Stimulated activated naive CD4-positive, alpha-beta T cell treated with Interleukin-2 at 50 U/mL for 16 hours (primary cell): ENCODE results near the gene RMND5A.
A peak's percentile ranks its signal among the peaks of the same experiment; 100 is the strongest.
"Not testable (repeated sequence)": the region's sequence is repeated elsewhere in the genome, so short reads cannot be mapped to it uniquely, and the experiment has no call there.

ENCODE experiments used
- DNase-seq: peaks from one replicate; lab custom pipeline; 2025; lab: John Stamatoyannopoulos, UW

RMND5A gene

GRCh38 chr2:86714579-86715173 lies 5.4 kb upstream of the RMND5A start:
- DNase-seq: not testable (repeated sequence)

GRCh38 chr2:86719263-86719636 lies 841 bp upstream of the RMND5A start:
- DNase-seq: not testable (repeated sequence)

- peak; percentile 51 for DNase-seq
Observed at GRCh38 chr2:86720540-86721320, 639 bp downstream of the RMND5A start.

- not testable (repeated sequence) for DNase-seq
Observed at GRCh38 chr2:86725706-86726105, 5.6 kb downstream of the RMND5A start.

GRCh38 chr2:86732040-86732525 lies 12.0 kb downstream of the RMND5A start:
- DNase-seq: not testable (repeated sequence)

GRCh38 chr2:86732837-86733236 lies 12.7 kb downstream of the RMND5A start:
- DNase-seq: not testable (repeated sequence)

- DNase-seq: not testable (repeated sequence)
Observed at GRCh38 chr2:86733528-86733927, 13.4 kb downstream of the RMND5A start.

GRCh38 chr2:86734896-86735295 lies 14.8 kb downstream of the RMND5A start:
- not testable (repeated sequence) for DNase-seq

- DNase-seq: not testable (repeated sequence)
Observed at GRCh38 chr2:86739485-86739884, 19.4 kb downstream of the RMND5A start.

GRCh38 chr2:86739889-86740288 lies 19.8 kb downstream of the RMND5A start:
- not testable (repeated sequence) for DNase-seq

GRCh38 chr2:86741889-86742498 lies 21.9 kb downstream of the RMND5A start:
- DNase-seq: not testable (repeated sequence)

GRCh38 chr2:86744152-86744551 lies 24.1 kb downstream of the RMND5A start:
- no peak for DNase-seq

GRCh38 chr2:86746939-86747338 lies 26.8 kb downstream of the RMND5A start:
- no peak for DNase-seq

- no peak for DNase-seq
Observed at GRCh38 chr2:86747711-86748639, 27.9 kb downstream of the RMND5A start.

- DNase-seq: no peak
Observed at GRCh38 chr2:86750240-86750839, 30.2 kb downstream of the RMND5A start.

GRCh38 chr2:86751778-86752177 lies 31.7 kb downstream of the RMND5A start:
- DNase-seq: no peak

- no peak for DNase-seq
Observed at GRCh38 chr2:86752934-86753333, 32.8 kb downstream of the RMND5A start.

- no peak for DNase-seq
Observed at GRCh38 chr2:86753606-86754005, 33.5 kb downstream of the RMND5A start.

GRCh38 chr2:86758405-86758804 lies 38.3 kb downstream of the RMND5A start:
- no peak for DNase-seq

GRCh38 chr2:86760371-86760770 lies 40.3 kb downstream of the RMND5A start:
- no peak for DNase-seq

- DNase-seq: no peak
Observed at GRCh38 chr2:86764661-86765309, 44.7 kb downstream of the RMND5A start.
